Lower leg skin (tissue), 4 donors: ENCODE data around the gene IRF8. TPM values are rescaled to one million over a fixed set of nuclear protein-coding genes. Genes with fewer than 3 reads are reported as not detected.

Experiments
- DNase-seq, 2 donors: peaks; one replicate each; pipeline ENCODE4 v3.0.0-alpha.2; 2019; ENCODE audit warnings: low spot score in 2 of 2
- H3K4me3 ChIP-seq: fragments of 200-600 bp; sonication (generic); 2 replicates; pipeline ENCODE4 v1.5.1; 2017; ENCODE audit warnings: mild to moderate bottlenecking, low read depth; ENCODE audit not compliant: poor library complexity, severe bottlenecking
- POLR2A ChIP-seq, 2 donors: fragments of 450-650 bp; IDR thresholded peaks; one replicate each; pipeline ENCODE4 v1.6.1; 2016 to 2017; ENCODE audit warnings: antibody characterized with exemption in 2 of 2, mild to moderate bottlenecking in 1 of 2, moderate library complexity in 1 of 2
- WGBS, 2 donors: methylation state at CpG; one replicate each; pipeline ENCODE4 v1.1.5; 2018; 5-methylcytosine and 5-hydroxymethylcytosine counted together
- intact Hi-C: fragments of 100-400 bp; cut with DNase I; formaldehyde crosslinking; loops from one replicate; pipeline ENCODE4 v1.15.0; 2023; ENCODE audit warnings: low total_unique reads
- total RNA-seq, 4 donors: library from RNA; depleted of rRNA; stranded (reverse); fragments of >200 nt; gene quantifications; one replicate each; pipeline ENCODE4 v1.1.0, GENCODE V29; 2016
- TF ChIP-seq, protein P1 (sequence below), 3 donors: fragments of 450-650 bp; IDR thresholded peaks; one replicate each; pipeline ENCODE4 v1.5.1; 2016; ENCODE audit warnings: antibody characterized with exemption in 3 of 3, mild to moderate bottlenecking in 3 of 3, moderate library complexity in 2 of 3

The IRF8 gene
- total RNA-seq, 4 donors from 2014 or later, result 1.5 to 5.7 (median 3.7) TPM

DNA sequence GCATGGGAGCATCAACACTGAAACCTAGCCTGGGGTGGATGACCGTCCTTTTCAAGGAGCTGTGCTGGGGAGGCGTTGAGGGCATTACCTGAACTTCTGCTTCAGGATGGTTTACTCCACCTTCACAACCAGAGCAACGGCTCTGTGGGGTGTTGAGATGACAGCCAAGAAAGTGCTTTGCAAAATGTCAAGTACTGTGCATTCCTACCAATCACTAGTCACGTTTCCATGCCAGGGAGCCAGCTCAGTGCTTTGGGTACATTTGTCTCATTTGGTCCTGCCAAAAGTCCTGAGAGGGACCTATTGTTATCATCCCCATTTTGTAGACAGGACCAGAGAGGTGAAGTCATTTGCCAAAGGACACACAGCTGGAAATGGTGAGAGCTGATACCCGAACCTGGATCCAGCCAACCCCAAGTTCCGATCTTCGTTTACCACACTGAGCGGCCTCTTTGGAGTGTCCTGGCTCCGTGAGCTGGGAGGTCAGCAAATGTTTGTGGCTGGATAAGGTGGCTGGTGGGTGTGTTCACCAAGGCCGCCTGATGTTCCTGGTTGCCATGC is 61.6 kb downstream of the IRF8 start:
- intact Hi-C loops, result no loop called here
- no peak for DNase-seq
- no peak overlapping the region for H3K4me3 ChIP-seq
- WGBS, 2 donors, result 63 to 64% methylated on average over 10 of the region's 10 CpGs
- TF ChIP-seq, protein P1, sequence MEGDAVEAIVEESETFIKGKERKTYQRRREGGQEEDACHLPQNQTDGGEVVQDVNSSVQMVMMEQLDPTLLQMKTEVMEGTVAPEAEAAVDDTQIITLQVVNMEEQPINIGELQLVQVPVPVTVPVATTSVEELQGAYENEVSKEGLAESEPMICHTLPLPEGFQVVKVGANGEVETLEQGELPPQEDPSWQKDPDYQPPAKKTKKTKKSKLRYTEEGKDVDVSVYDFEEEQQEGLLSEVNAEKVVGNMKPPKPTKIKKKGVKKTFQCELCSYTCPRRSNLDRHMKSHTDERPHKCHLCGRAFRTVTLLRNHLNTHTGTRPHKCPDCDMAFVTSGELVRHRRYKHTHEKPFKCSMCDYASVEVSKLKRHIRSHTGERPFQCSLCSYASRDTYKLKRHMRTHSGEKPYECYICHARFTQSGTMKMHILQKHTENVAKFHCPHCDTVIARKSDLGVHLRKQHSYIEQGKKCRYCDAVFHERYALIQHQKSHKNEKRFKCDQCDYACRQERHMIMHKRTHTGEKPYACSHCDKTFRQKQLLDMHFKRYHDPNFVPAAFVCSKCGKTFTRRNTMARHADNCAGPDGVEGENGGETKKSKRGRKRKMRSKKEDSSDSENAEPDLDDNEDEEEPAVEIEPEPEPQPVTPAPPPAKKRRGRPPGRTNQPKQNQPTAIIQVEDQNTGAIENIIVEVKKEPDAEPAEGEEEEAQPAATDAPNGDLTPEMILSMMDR (IDR thresholded peaks at IDR 0.05), result no peak
- no peak for TF ChIP-seq POLR2A (IDR thresholded peaks at IDR 0.05)

DNA sequence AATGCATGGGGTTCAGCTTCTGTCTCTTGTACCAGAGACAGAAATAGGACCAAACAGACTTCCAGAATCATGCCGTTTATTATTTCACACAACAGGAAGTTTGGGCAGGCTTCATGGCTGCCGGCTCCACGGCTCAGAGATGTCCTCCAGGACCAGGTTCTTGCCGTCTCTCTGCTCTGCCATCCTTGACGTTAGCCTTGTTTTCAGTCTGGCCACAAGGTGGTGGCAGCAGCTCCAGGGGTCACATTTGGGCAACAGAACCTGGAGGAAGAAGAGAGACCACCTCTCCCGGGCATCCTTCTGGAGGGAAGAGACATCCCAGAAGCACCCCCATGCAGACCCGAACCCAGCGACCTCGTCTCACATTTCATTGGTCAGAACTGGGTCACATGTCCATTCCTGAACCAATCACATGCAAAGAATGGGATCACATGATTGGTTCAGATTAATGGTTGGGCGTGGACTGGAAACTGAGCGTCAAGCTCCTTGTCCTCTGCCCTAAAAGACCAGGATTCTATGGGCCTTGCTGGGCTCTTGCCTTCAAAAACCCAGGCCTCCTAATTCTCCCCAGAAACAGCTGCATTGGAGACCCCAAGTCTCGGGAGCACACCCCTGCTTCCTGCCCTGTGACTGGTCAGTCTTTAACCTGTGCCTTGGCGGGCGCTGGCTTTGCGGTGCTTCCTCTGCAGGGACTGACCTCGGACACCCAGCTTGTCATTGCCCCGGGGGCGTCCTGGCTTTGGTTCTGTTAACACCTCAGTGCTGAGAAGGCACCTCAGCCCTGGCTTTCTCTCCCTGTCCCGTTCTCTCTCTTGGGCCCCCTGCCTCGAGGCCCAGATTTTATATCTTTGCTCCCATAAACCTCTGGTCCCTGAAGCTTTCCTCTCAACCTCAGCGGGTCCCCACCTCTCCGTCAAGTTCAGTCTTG is 63.3 kb downstream of the IRF8 start:
- no peak for DNase-seq
- WGBS, 2 donors, result 81 to 85% methylated on average over 22 of the region's 22 CpGs
- intact Hi-C loops, result no loop called here
- TF ChIP-seq, protein P1 (IDR thresholded peaks at IDR 0.05), result no peak
- TF ChIP-seq POLR2A (IDR thresholded peaks at IDR 0.05), result no peak
- no peak overlapping the region for H3K4me3 ChIP-seq

DNA sequence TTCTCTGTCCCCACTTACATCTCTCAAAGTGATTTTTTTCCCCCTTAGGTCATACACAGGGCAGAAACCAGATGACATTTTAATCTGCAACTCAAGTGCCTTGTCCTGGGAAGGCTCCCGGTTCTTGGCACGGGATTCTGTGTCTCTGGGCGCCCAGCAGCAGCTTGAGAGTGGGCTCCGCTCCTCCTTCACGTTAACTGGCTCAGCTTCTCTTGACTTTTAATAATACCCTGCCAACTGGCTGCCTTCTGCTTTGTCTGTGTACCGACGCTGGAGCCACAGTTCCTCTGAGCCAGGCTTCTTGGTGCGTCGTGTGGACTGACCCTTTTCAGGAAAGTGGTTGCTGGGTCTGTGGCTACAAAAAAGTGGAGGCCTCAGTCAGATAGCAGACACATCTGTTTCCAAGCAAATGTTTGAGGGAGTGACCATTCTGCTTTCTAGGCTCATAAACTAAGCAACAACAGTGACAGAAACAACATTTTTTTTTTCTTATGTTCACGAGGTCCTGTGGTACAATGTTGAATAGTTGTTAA is 64.9 kb downstream of the IRF8 start:
- TF ChIP-seq, protein P1 (IDR thresholded peaks at IDR 0.05), result no peak
- no peak for TF ChIP-seq POLR2A (IDR thresholded peaks at IDR 0.05)
- intact Hi-C loops, result no loop called here
- WGBS, 2 donors, result 31 to 34% methylated on average over 10 of the region's 10 CpGs
- DNase-seq, result no peak
- no peak overlapping the region for H3K4me3 ChIP-seq

DNA sequence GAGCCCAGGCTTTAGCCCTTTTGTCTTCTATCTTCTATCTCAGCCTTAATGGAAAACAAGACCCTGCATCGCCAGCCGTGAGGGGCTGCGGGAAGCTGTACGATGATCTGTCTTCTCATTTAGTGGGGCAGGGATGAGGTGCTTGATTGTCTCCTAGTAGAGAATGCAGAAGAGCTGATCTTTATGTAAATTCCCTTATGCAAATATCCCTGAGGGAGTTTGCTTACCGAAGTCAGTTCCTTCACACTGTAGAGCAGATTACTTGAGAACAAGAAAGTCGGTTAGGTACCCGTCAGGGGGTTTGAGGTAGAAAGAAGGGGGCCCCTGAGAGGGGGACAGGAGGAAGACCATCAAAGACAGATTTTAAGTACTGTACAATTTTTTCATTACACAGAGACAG is 66.2 kb downstream of the IRF8 start:
- H3K4me3 ChIP-seq, result no peak overlapping the region
- intact Hi-C loops, result no loop called here
- DNase-seq, result no peak
- WGBS, 2 donors, result 85 to 87% methylated on average over 7 of the region's 7 CpGs
- TF ChIP-seq, protein P1 (IDR thresholded peaks at IDR 0.05), result no peak
- TF ChIP-seq POLR2A (IDR thresholded peaks at IDR 0.05), result no peak

DNA sequence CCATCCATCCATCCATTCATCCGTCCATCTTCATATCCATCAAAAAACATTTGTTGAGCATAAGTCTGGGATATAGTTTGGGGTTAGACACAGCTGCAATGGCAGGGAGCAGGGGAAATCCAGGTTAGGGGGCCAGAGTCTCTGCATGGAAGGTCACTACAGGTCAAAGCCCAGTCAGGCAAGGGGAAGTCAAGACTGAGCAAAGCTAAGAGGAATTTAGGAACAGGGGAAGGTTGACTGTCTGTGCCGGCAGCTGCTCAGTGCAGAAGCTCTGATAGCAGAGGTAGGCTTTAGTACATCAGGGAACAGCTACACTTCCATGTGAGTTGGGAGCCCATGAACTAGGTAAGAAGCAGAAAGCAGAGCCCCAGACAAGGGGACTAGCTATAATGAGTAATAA is 68.1 kb downstream of the IRF8 start:
- intact Hi-C loops, result no loop called here
- DNase-seq, result no peak
- TF ChIP-seq, protein P1 (IDR thresholded peaks at IDR 0.05), result no peak
- no peak for TF ChIP-seq POLR2A (IDR thresholded peaks at IDR 0.05)
- no peak overlapping the region for H3K4me3 ChIP-seq
- WGBS, 2 donors, result 64 to 67% methylated on average over 2 of the region's 2 CpGs
